GDM1 (cell line): ENCODE results near the gene PLPP2.

ENCODE experiments used
- DNase-seq: peaks from one replicate; lab custom pipeline; 2025; lab: John Stamatoyannopoulos, UW

Gene PLPP2

DNA sequence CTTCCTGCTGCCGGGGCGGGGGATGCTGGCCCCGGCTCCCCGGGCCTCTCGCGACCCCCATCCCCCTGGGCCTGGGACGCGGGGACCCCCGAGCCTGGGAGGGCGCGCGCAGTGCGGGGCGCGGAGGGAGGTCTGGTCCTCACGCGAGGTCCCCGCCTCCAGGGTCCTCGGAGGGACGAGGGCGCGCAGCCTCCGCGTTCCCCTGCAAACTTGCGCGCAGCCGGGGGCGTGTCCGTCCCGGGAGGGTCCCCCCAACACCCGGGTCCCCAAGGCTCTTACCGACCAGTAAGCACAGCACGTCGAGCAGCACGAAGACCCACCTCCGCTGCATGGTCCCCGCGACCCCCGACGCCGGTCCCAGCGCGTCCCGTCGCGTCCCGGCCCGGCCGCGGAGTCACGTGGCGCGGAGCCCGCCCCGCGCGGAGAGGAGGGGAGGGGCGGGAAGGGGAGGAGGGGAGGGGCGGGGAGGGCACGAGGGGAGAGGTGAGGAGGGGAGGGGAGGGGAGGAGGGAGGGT lies at the start of gene PLPP2:
Gene PLPP2, minus strand, starts transcription at position 398 of the 516 bp plus-strand sequence. Its CDS starts 67 bp downstream, at position 331.
- DNase-seq: no peak

DNA sequence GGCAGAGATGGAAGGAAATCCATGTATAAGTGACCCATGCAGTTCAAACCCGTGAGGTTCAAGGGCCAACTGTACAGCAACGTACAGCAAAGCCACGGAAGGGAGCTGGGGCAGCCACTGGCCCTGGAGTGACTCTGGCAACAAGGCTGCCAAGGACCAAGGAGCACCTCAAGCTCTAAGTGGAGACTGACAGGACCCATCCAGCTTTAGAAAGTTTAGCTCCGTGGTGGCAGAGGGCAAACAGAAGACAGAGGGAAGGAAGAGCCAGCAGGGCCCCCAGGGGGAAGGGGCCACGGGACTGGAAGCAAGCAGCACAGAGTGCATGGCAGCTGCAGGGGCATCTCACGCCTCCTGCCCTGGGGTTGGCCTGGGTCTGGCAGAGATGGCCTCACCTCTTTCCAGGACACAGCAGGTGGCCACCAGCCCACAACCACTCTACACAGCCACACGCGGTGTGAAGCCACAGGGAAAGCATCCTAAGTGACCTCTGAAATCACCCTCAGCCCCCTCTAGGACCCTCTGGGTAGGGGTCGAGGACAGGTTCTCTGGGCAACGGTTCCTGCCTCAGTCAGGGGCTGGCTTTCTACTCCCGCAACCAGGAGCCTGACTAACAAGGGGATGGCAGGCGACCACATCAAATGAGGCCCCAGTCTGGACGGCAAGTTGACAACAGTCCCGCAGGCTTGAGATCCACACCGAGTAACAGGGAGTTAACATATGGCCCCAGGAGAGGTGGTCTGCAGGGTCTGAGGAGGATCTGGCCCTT lies 49.6 kb upstream of the PLPP2 start:
- DNase-seq: no peak

DNA sequence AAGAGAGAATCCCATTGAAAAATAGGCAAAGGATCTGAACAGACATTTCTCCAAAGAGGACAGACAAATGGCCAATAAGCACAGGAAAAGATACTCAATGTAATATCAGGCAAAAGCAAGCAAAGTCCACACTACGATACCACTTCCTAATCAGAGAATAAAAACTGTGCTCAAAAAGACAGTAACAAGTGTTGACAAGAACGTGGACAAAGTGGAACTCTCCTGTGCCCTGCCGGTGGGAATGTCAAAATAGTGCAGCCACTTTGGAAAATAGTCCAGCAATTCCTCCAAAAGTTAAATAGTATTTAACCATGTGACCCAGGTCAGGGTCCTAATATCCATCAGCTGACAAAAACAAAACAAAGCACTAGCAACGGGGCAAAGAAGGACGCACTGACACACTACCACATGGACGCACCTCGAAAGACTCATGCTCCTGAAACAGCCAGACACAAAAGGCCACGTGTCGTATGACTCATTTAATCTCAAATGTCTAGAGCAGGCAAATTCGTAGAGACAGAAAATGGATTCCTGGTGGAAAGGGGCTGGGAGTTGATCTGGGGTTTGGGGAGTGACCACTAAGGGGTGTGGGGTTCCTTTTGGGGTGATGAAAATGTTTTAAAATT lies 48.2 kb upstream of the PLPP2 start:
- DNase-seq: no peak

DNA sequence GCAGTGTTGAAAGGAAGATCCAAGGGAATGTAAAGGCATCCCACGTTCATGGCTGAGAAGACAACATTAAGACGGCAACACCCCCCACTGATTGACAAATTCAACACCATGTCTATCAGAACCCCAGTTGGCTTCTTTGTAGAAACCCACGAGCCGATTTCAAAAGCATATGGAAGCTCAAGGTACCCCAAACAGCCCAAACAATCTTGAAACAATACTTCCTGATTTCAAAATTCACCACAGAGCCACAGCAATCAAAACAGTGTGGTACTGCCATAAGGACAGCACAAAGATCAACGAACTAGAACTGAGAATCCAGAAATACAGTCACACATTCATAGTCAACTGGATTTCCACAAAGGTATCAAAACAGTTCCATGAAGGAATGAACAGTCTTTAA lies 47.2 kb upstream of the PLPP2 start:
- DNase-seq: no peak

DNA sequence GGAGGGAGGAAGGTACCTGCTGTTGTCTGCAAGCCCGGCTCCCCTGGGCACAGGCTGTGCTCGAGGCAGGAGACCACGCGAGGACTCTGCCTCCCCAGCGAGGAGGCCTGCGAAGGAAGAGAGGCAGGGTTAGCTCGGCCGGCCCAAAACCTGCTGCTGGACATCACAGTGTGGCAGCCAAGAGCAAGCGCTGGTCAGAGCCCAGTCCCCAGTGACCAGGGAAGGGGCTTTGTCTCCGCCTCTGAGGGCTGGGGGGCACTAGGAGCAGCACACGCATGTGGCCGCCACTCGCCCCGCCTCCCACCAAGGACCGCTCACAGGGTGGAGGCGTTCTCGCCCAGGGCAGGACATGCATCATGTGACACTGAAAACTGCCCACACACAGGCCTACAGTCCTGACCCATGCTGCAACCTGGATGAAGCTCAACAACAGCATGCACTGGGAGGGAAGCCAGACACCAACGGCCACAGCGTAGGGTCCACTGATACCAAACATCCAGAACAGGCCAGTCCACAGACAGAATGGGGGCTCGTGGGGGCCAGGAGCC lies 44.9 kb upstream of the PLPP2 start:
- no peak for DNase-seq

DNA sequence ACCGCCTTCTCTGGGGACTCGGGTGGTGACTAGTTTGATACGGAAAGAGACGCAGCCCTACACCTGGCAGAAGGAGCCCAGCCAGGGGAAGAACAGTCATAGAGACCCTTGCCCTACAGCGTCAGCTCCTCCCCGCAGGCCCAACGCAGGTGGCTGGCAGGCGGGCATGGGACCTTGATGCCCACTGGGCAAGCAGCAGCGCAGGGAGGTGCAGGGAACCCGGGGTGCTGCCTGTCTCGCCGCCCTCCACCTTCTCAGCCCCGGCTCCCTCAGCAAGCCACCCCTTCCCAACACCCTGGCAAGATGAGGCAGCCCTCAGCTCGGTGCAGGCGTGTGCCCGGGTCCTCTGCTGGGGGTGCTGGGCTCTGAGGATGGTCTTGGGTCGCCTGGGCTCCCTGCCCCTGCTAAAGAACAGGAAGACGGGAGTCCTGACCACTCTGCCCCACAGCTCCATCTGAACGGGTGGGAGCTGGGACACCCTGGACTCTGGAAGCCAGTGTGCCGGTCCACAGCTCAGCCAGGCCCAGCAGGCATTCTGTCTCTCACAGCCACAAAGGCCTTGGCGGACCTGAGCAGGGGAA lies 44.4 kb upstream of the PLPP2 start:
- DNase-seq: no peak

DNA sequence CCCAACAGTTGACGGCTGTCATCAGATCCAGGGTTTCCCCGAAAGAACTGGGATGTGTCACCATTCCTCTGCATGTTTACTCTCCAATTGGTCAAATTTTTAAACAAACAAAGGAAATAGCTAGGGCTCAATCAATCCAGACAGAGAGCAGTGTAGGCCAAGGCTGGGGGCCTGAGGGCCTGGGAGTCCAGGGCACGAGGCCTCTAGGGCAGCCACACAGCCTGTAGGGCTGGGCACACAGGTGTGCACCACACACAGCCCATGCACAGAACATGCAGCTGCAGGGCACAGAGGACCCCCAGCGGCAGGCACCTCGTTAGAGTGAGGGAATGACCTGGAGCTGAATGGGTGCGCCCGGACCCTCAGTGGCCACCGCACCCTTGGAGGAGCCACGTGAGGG lies 43.9 kb upstream of the PLPP2 start:
- no peak for DNase-seq

DNA sequence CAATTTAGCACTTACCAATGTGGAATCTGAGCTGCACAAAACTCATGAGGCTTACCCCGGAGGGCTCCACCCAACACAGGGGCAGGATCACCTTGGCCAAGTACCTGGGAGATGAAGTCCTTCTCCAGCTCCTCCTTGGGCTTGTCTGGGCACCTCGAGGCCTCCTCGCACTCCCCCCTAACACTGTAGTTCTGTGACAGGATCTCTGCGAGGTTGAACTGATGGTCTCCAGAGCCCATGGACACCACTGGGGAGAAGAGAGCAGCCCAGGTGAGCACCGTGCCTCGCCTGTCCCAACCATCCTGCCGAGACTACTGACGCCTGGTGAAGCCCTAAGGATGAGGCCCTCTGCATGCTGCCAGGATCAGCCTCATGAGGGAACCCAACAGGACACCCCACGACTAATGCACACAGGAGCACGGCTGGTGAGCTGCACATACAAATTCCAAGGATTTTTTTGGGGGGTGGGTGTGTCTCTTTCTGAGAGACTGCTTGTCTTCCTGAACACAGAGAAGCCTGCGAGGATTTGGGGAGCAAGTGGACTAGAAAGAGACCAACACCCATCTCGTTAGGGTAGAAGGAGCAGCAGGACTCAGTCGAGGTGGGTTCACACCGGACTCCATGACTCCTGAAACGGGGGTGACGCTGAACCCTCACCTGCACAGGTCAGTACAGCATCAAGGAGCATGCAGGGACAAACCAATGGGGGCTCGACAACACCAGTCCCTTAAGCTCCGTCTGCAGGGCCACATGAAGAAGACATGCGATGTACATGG lies 43.3 kb upstream of the PLPP2 start:
- no peak for DNase-seq

DNA sequence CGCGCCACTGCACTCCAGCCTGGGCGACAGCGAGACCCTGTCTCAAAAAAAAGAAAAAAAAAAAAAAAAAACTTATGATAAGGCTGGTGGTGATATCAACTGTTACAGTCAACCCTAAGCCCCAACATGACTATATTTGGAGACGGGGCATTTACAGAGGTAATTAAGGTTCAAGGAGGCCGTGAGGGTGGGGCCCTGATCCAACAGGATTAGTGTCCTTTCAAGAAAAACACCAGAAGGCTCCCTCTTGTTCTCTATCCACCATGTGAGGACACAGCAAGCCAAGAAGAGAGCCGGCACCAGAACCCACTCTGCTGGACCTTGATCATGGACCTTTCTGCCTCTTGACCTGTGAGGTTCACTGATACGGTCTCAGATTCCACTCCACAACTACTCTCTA lies 39.3 kb upstream of the PLPP2 start:
- no peak for DNase-seq

DNA sequence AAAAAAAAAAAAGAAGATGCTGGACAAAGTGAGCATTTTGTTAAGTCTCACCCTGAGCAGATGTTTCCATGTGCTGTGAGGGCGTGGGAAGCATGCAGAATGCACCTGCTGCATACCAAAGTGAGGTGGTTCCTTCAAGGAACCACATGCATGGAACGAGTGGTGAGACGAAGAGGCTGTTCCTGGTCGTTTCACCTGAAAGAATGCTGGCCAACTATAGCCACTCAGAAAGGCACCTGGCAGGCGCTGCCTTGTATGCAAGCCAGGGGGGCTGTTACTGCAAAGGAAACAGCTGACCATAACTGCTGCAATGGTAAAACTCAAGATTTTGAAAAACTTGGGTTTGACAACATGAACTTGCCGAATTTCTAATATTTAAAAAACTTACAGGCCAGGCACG lies 38.7 kb upstream of the PLPP2 start:
- DNase-seq: no peak

DNA sequence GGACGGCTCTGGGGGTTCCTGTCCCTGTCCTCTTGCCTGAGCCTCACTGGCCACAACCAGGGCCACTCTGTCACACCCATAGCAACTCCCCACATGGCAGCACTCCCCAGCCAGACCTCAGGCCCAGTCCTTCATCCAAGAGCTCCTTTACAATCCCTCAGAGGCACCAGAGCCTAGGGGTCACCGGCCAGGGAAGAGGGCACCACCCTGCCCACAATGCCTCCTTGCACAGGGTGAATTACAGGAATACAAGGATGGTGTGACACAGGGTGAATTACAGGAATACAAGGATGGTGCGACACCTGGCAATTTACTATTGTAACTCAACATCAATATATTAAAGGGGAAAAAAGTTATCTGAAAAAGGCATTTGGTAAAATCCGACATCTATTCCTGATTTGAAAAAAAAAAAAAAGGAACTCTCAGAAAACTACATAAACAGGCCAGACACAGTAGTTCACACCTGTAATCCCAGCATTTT lies 36.9 kb upstream of the PLPP2 start:
- no peak for DNase-seq

DNA sequence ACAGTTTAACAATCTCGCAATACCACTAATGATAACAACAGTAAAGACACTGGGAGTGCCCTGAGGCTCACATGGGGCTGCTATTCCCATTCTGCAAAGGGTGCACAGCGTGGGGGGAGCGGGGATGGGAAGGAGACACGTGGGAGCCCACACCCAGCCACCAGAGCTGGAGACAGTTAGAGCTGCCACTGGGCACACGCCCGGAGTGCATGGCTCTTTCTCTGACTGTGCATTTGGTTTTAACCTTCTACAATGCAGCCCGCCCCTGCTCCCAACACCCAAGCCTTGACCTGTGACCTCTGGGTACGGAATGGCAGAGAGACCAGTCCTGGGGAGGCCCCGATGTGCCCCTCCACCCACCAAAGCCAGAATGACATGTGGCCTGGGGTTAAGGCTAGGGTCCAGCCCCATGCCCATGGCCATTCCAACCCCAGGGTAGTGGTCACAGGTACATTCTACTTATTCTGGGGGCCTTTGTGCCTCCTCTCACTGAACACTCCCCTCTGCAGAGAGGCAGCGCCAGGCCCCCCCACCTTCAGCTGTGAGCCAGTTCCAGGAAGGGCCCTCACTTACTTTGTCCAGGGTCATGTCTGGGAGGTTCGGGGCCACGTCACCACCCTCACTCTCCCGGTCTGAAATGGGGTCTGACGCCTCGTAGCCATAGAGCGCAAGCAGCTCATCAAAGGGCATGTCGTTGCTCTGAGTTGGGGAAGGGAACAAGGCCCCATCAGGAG lies 36.3 kb upstream of the PLPP2 start:
- DNase-seq: no peak

DNA sequence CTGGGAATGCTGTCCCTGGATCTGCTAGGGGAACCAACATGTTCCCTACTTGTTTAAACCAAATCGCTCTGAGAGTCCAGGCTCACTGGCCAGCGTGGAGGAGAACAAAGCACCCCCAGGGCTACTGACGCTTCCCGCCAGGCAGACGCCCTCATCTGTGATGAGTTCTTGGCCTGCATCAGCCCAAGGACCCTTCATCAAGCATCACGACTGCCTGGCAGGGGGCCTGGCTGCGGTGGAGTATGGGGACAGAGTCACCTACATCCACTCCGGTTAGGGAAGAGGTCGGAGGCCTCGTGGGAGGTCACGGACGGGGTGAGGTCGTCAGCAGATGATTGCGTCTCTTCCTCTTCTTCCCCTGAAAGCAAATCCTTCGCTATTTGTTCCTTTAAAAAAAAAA lies 35.7 kb upstream of the PLPP2 start:
- DNase-seq: no peak

DNA sequence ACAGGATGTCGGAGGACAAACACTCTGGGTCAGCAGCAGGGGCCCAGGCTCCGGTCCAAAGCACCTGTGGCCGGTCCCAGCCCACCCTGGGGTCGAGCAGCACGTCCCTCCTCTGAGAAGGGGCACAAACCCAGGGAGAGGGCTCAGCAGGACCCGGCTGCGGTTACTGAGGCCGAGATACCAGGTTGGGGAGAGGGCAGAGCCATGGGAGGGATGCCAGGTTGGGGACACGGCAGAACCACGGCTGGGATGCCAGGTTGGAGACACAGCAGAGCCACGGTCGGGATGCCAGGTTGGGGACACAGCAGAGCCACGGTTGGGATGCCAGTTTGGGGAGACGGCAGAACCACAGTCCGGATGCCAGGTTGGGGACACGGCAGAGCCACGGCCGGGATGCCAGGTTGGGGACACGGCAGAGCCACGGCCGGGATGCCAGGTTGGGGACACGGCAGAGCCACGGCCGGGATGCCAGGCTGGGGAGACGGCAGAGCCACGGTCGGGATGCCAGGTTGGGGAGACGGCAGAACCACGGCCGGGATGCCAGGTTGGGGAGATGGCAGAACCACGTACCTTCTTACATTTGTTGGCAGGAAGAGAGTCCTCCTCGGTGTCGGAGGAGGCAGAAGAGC lies 34.8 kb upstream of the PLPP2 start:
- DNase-seq: no peak

DNA sequence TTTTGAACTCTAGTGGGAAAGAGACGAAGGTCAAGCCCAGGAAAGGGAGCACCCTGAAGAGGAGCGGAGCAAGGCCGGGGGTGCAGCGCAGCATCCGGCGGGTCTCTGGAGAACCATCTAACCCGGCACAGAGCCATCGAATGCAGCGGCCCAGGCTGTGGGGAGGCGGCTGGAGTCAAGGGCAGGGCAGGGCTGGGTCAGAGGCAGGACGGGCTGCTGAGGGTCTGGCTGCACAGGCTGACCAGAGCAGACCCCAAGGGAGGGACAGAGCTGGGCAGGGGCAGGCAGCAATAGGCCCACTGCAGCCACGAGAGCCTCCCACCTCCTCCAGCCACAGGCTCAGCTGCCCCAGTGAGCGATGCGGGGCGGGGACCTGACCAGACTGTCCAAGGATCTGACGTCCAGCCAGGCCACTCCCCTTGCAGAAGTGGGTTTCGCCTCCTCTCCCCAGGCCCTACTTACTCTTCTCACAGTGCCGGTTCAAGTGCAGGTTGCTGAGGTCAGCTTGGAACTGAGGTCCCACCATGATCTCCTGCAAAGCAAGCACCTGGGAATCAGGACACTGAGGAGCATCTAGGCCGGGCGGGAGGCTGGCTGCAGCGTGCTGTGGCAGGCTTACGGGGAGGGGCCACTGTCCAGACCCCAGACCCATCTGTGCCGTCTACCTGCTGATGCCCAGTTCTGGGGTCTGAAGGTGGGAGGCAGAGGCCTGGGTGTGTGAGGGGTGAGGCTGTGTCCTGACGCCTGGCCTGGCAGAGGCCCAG lies 34.2 kb upstream of the PLPP2 start:
- DNase-seq: no peak

DNA sequence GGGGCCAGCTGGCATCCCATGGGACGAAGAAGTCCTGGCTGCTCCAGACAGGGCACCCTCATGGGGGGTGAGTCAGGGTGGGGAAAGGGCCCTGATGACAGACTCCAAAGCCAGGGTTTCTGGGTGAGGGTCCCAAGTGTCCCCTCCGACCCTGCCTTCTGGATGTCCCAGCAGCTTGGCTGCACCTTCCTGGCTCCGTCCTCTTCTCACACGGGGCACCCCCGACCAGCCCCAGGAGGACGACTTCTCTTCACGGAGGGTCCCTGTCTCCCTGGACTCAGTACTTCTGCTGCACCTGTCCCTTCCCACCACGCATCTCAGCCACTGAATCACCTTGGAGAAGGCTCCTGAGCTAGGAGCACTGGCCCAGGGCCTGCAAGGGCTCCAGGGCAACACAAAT lies 33.5 kb upstream of the PLPP2 start:
- no peak for DNase-seq

DNA sequence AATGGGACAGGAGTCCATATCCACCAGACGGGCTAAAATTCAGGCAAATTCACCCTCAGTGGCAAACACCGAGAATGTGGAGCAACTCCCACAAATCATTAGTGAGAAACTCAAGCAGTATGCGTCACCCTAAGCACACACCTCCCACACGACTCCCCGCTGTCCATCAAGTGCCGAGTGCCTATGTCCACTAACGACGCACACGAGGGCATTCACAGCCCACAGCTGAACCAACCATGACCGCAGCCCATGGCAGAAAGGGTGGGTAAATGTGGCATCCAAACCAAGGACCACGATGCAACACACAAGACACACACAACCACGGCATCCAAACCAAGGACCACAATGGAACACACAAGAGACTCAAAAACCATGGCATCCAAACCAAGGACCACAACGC lies 31.4 kb upstream of the PLPP2 start:
- DNase-seq: no peak

DNA sequence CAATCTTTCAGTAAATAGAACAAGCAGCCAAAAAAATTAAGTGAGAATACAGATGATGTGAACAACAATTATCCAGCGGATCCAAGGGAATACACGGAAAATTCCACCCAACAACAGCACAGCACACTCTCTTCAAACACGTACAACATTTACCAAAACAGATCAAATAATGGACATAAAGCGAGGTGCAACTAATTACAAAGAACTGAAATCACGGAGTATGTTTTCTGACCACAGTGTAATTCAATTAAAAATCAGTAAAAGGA lies 27.2 kb upstream of the PLPP2 start:
- no peak for DNase-seq

DNA sequence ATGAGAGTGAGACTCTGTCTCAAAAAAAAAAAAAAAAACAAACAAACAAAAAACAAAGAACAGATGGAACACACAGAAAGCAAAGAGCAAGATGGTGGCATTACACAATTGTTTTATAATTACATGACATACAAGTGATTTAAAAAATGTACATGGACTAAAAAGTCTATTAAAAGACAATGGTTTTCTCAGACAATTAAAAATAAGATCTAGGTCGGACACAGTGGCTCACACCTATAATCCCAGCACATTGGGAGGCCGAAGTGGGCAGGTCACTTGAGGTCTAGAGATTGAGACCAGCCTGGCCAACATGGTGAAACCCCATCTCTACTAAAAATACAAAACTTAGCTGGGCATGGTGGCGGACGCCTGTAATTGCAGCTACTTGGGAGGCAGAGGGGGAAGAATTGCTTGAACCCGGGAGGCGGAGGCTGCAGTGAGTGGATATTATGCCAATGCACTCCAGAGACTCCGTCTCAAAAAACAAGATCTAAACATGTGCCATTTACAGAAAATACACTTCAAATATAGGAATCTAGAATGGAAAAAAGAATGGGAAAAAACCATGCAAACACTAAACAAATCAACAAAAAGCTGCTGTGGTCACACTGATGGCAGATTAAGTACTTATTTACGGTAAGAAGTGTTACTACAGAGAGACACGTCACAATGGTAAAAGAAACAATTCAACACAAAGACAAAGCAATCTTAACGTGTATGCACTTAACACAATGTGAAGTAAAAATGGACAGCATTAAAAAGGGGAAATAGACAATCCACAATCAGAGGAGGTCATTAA lies 26.7 kb upstream of the PLPP2 start:
- DNase-seq: no peak

DNA sequence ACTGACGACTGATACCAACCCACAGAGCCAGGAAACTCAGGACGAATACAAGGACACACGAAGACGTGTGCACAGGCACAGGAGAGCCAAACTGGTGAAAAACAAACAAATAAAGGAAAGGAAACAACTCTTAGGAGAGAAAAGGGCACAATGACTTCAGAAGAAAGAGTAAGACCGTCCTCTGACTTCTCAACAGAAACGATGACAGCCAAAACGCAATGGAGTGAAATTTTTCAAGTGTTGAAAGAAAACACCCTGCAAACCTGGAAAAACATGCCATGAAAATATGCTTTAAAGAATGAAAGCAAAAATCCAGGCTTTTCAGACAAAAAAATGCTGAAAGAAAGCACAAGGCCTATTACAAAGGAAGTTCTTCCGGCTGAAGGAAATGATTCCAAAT lies 24.6 kb upstream of the PLPP2 start:
- DNase-seq: no peak
